ENCODE results near the gene ZBTB7C.

DNA sequence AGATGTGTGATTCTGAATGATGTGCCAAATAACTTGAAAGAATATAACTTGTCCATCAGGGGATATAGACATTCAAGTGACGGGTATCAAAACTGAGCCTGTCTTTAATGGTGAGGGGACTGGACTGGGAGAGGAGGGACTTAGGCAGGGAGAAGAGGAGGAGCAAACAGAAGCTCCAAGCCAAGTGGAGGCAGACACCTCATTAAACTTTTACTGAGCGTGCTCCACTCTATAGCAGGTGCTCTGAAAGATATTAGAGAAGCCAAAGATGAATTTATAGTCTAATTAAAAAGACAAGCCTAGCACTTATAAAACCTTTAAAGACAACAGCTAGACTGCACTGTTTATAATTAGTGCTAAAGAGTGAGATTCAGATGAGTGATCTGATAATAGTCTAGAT is 431.0 kb downstream of the ZBTB7C start:
- no peak for TF ChIP-seq ZSCAN29 (IDR thresholded peaks at IDR 0.05)
- TF ChIP-seq SREBF1 (IDR thresholded peaks at IDR 0.05; ENCODE audit: low read length) = no peak
- TF ChIP-seq ETV6 (conservative IDR thresholded peaks at IDR 0.05 in 1 of 2, IDR thresholded peaks at IDR 0.05 in 1 of 2; ENCODE audit: borderline replicate concordance in 1 of 2, low read depth in 1 of 2) = no peak
- TF ChIP-seq, protein P1, sequence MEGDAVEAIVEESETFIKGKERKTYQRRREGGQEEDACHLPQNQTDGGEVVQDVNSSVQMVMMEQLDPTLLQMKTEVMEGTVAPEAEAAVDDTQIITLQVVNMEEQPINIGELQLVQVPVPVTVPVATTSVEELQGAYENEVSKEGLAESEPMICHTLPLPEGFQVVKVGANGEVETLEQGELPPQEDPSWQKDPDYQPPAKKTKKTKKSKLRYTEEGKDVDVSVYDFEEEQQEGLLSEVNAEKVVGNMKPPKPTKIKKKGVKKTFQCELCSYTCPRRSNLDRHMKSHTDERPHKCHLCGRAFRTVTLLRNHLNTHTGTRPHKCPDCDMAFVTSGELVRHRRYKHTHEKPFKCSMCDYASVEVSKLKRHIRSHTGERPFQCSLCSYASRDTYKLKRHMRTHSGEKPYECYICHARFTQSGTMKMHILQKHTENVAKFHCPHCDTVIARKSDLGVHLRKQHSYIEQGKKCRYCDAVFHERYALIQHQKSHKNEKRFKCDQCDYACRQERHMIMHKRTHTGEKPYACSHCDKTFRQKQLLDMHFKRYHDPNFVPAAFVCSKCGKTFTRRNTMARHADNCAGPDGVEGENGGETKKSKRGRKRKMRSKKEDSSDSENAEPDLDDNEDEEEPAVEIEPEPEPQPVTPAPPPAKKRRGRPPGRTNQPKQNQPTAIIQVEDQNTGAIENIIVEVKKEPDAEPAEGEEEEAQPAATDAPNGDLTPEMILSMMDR (IDR thresholded peaks at IDR 0.05 in 2 of 3, conservative IDR thresholded peaks at IDR 0.05 in 1 of 3; ENCODE audit: control insufficient read depth in 2 of 3, extremely low read depth in 1 of 3, insufficient read depth in 1 of 3, low read depth in 3 of 3, low read length in 3 of 3) = no peak
- TF ChIP-seq RFX5 (IDR thresholded peaks at IDR 0.05; ENCODE audit: low read depth, low read length) = no peak
- no peak for TF ChIP-seq POLR2A (IDR thresholded peaks at IDR 0.05; ENCODE audit: low read depth, low read length)
- TF ChIP-seq SIN3A (IDR thresholded peaks at IDR 0.05; ENCODE audit: low read depth, low read length) = no peak
- TF ChIP-seq EP300 (IDR thresholded peaks at IDR 0.05; ENCODE audit: borderline replicate concordance in 1 of 2, control insufficient read depth in 1 of 2, low read depth in 2 of 2, low read length in 2 of 2) = no peak
- no peak for TF ChIP-seq RELA (IDR thresholded peaks at IDR 0.05; ENCODE audit: borderline replicate concordance, partially characterized antibody)
- TF ChIP-seq, protein P2, sequence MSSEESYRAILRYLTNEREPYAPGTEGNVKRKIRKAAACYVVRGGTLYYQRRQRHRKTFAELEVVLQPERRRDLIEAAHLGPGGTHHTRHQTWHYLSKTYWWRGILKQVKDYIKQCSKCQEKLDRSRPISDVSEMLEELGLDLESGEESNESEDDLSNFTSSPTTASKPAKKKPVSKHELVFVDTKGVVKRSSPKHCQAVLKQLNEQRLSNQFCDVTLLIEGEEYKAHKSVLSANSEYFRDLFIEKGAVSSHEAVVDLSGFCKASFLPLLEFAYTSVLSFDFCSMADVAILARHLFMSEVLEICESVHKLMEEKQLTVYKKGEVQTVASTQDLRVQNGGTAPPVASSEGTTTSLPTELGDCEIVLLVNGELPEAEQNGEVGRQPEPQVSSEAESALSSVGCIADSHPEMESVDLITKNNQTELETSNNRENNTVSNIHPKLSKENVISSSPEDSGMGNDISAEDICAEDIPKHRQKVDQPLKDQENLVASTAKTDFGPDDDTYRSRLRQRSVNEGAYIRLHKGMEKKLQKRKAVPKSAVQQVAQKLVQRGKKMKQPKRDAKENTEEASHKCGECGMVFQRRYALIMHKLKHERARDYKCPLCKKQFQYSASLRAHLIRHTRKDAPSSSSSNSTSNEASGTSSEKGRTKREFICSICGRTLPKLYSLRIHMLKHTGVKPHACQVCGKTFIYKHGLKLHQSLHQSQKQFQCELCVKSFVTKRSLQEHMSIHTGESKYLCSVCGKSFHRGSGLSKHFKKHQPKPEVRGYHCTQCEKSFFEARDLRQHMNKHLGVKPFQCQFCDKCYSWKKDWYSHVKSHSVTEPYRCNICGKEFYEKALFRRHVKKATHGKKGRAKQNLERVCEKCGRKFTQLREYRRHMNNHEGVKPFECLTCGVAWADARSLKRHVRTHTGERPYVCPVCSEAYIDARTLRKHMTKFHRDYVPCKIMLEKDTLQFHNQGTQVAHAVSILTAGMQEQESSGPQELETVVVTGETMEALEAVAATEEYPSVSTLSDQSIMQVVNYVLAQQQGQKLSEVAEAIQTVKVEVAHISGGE (CRISPR knock-in tag; IDR thresholded peaks at IDR 0.05) = no peak

Data from GM12878 (cell line).